Spleen (tissue), 7 donors: ENCODE results near the gene PDE2A.

Source experiments
- POLR2A ChIP-seq, 3 donors: fragments of 450-650 bp; IDR thresholded peaks; one replicate each; pipeline ENCODE4 v1.5.1; 2017; ENCODE audit warnings: antibody characterized with exemption in 3 of 3, mild to moderate bottlenecking in 1 of 3
- POLR2AphosphoS5 ChIP-seq, 3 donors: sonication (generic); formaldehyde crosslinking; IDR thresholded peaks; one replicate each; pipeline ENCODE4 v1.5.1; 2017; ENCODE audit warnings: antibody characterized with exemption in 3 of 3
- TF ChIP-seq, protein P1 (sequence below), 11 experiments: fragments of 200-600 bp in 7 of 11; fragments of 450-650 bp in 4 of 11; sonication (generic) in 4 of 11; IDR thresholded peaks in 8 of 11; conservative IDR thresholded peaks in 3 of 11; 1 replicate in 7 of 11; 2 replicates in 4 of 11; pipeline versions ENCODE4 v1.4.0 to v1.8.0; 2016 to 2021; ENCODE audit warnings: antibody characterized with exemption in 11 of 11, inconsistent platforms in 4 of 11, mild to moderate bottlenecking in 1 of 11
- donor health status: DM: no; HTN: no; CAD: no; lungs with moderate emphysema.
- donor health status: DM: no; HTN: no; CAD: no.
- donor health status: DM: no; HTN: no; CAD: no.

- TF ChIP-seq, protein P1, sequence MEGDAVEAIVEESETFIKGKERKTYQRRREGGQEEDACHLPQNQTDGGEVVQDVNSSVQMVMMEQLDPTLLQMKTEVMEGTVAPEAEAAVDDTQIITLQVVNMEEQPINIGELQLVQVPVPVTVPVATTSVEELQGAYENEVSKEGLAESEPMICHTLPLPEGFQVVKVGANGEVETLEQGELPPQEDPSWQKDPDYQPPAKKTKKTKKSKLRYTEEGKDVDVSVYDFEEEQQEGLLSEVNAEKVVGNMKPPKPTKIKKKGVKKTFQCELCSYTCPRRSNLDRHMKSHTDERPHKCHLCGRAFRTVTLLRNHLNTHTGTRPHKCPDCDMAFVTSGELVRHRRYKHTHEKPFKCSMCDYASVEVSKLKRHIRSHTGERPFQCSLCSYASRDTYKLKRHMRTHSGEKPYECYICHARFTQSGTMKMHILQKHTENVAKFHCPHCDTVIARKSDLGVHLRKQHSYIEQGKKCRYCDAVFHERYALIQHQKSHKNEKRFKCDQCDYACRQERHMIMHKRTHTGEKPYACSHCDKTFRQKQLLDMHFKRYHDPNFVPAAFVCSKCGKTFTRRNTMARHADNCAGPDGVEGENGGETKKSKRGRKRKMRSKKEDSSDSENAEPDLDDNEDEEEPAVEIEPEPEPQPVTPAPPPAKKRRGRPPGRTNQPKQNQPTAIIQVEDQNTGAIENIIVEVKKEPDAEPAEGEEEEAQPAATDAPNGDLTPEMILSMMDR (IDR thresholded peaks at IDR 0.05 in 8 of 11, conservative IDR thresholded peaks at IDR 0.05 in 3 of 11): no peak
- TF ChIP-seq POLR2A (IDR thresholded peaks at IDR 0.05) (no peak), POLR2AphosphoS5 (IDR thresholded peaks at IDR 0.05) (no peak)
Observed at GRCh38 chr11:72682238-72682857, 8.1 kb upstream of the PDE2A start.
